ENCODE results near the gene IBTK.
A peak's percentile ranks its signal among the peaks of the same experiment; 100 is the strongest.
"Not testable (repeated sequence)": the region's sequence is repeated elsewhere in the genome, so short reads cannot be mapped to it uniquely, and the experiment has no call there.

Gene IBTK, protein sequence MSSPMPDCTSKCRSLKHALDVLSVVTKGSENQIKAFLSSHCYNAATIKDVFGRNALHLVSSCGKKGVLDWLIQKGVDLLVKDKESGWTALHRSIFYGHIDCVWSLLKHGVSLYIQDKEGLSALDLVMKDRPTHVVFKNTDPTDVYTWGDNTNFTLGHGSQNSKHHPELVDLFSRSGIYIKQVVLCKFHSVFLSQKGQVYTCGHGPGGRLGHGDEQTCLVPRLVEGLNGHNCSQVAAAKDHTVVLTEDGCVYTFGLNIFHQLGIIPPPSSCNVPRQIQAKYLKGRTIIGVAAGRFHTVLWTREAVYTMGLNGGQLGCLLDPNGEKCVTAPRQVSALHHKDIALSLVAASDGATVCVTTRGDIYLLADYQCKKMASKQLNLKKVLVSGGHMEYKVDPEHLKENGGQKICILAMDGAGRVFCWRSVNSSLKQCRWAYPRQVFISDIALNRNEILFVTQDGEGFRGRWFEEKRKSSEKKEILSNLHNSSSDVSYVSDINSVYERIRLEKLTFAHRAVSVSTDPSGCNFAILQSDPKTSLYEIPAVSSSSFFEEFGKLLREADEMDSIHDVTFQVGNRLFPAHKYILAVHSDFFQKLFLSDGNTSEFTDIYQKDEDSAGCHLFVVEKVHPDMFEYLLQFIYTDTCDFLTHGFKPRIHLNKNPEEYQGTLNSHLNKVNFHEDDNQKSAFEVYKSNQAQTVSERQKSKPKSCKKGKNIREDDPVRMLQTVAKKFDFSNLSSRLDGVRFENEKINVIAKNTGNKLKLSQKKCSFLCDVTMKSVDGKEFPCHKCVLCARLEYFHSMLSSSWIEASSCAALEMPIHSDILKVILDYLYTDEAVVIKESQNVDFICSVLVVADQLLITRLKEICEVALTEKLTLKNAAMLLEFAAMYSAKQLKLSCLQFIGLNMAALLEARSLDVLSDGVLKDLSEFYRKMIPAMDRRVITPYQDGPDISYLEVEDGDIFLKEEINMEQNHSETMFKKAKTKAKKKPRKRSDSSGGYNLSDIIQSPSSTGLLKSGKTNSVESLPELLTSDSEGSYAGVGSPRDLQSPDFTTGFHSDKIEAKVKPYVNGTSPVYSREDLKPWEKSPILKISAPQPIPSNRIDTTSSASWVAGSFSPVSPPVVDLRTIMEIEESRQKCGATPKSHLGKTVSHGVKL (N-terminal part only)

DNA sequence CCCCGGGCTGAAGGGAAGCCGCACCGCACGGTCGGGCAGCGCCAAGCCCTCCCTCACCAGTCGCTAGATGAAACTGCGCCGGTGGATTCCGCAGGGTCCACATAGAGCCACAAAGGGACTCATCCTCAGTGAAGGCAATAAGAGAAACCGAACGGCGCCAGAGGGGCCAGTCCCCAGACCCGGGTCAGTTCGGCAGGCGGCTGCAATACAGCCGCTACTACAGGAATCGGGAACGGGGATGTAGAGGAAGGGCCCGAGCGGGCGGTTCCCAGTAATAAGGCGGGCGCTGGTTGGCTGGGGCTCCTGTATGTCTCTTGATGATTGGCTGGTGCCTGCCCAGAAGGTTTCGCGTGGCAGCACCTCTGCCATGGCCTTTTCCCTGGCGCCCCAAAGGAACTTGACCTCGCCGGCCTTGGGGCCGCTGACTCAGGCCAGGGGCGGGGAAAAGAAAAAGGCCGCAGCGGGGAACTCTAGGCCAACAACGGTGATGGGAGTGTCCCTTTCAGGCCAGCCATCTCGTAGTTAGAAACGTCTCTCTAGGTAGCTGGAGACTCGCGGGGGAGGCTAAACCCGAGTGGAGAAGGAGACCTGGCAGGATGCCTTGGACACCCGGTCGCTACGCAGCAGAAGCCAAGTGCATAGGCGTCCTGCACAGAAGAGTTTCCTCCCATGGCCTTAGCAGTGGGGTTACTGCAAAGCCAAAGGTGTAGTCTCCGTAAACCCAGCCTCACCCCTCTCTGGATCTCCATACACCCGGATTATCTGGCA is at the start of gene IBTK:
TSS of gene IBTK (minus strand) at position 240 of the 768 bp plus-strand sequence. CDS start 7,258 bp downstream, outside the sequence.
- DNase-seq (ENCODE audit: low read depth in 2 of 2): peak; percentile 90 to 91

DNA sequence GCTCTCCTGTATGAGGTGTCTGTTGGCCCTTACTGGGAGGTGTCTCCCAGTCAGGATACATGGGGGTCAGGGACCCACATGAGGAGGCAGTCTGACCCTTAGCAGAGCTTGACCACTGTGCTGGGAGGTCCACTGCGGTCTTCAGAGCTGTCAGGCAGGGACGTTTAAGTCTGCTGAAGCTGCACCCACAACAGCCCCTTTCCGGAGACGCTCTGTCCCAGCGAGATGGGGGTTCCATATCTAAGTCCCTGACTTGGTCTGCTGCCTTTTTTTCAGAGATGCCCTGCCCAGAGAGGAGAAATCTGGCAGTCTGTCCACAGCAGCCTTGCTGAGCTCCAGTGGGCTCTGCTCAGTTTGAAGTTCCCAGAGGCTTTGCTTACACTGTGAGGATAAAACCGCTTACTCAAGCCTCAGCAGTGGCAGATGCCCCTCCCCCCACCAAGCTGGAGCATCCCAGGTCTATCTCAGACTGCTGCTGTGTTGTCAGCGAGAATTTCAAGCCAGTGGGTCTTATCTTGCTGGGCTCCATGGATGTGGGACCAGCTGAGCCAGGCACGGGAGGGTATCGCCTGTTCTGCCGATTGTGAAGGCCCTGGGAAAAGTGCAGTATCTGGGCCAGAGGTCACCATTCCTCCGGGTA is 36.3 kb upstream of the IBTK start:
- no peak for DNase-seq (ENCODE audit: low read depth in 2 of 2)

DNA sequence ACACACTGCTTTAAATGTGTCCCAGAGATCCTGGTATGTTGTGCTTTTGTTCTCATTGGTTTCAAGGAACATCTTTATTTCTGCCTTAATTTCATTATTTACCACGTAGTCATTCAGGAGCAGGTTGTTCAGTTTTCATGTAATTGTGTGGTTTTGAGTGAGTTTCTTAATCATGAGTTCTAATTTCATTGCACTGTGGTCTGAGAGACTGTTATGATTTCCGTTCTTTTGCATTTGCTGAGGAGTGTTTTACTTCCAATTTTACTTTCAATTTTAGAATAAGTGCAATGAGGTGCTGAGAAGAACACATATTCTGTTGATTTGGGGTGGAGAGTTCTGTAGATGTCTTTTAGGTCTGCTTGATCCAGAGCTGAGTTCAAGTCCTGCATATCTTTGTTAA is 34.0 kb upstream of the IBTK start:
- DNase-seq (ENCODE audit: low read depth in 2 of 2): not testable (repeated sequence)

DNA sequence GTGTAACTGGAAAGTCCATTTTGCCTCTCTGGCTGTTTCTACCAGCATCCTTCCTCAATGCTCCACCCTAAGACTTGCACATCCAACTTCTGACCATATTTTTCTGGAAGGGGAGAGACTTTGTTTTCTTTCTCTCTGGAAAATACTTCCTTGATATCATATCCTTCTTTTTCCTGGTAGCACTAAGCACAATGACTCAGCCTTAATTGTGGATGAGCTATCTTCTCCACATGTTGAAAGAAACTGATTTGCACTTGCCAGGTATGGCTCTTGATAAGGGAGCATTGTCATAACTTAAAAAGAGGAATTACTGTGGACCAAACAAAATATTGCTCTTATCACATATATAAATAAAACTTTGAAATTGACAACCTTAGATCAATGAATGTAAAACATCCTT is 30.1 kb upstream of the IBTK start:
- DNase-seq (ENCODE audit: low read depth in 2 of 2): no peak

DNA sequence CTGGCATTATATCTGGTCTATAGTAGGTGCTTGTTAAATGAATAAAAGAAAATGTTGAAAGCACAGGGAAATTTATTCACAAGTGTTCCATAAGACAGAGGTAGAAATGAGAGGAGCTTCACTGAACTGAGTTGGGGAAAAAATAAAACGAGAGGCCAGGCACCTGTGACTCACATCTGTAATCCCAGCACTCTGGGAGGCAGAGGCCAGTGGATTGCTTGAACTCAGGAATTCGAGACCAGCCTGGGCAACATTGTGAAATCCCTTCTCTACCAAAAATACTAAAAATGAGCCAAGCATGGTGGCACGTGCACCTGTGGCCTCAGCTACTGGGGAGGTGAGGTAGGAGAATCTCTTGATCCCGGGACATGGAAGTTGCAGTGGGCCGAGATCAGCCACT is 28.1 kb upstream of the IBTK start:
- DNase-seq (ENCODE audit: low read depth in 2 of 2): no peak

DNA sequence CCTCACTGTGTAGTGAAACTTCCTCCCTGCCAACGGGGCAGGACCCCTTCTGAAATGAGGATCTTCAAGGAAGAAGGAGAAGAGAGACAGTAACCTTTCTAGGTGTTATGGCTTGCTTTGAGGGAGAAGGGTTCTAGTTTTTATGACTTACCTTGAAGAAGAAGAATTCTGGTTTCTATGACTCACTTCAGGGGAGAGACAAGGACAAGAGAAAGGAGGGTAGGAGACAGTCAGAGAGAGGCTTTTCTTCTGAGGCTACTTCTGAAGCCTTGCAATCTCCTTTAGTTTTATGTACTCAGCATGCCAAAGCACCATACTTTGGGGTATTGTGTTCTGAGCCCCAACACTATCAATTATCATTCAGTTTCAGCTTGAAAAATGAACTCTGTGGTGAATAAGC is 25.8 kb upstream of the IBTK start:
- no peak for DNase-seq (ENCODE audit: low read depth in 2 of 2)

DNA sequence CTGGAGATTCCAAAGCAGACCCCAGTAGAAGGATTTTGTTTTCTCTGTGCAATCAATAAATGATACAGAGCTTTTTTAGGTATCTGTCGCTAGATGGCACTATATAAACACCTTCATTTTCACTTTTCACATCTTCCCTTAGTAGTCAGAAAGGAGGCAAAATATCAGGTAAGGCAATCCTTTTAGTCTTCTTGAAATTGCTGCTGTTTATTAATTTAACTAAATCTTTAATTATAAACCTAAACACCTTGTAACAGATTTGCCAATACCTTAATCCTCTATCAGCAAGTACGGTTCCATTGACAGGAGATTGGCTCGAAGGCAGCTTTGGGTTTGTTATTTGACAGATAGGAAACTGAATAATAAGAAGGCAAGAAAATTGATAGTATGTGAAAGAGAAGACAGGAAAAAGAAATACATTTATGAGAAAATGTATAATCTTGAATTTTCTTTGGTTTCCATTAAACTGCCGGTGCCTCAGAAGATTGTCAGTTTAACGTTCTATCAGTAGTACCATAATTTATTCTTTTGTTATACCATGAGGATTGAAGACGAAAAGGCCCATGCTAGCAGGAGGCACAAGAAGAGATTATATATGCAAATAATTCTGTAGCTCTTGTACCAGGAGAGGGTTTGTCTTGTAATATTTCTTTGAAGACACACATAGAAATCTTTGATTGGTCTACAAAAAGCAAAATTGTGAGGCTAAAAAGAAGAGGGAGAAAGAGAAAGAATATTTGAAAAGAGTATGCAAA is 23.5 kb upstream of the IBTK start:
- no peak for DNase-seq (ENCODE audit: low read depth in 2 of 2)

DNA sequence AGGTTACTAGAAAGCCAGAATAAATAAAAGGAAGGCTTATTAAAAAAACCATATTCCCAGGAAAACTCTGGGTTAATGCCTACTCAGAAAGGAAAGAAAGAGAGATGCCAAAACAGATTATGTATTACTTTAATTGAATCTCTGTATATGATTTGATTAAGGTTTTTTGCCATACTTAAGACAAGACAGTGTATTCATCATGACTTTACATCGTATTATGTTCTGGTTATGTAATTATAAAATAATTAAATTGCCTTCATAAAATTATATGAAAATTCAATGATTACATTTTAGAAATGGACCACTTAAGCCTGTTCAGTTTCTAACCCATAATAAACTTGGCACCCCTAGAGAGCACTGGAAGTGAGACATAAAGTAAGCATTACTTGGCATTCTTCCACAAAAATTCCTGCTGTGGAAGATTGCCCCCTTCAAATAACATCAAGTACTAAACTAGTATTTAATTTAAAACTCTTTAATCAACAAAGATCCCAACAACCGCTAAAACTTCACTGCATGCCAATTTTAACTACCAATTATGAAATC is 20.8 kb upstream of the IBTK start:
- DNase-seq (ENCODE audit: low read depth in 2 of 2): no peak

DNA sequence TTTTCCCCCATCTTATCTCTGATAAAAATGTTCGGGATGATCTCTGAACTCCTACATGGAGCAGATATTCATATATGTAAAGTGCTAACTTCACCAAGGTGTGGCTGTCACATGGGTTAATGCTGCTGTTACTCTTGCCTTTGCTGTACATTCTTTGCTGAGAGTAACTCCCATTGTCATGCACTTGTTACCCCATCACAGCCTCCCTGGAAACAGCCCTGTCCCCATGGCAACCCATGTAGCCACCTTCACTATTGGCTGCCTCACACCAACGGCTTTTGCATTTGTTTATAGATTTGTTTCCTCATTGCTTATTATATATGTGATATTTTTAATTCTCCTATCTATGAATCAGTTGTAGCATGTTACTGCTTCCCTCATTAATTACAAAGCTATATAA is 17.3 kb upstream of the IBTK start:
- no peak for DNase-seq (ENCODE audit: low read depth in 2 of 2)

DNA sequence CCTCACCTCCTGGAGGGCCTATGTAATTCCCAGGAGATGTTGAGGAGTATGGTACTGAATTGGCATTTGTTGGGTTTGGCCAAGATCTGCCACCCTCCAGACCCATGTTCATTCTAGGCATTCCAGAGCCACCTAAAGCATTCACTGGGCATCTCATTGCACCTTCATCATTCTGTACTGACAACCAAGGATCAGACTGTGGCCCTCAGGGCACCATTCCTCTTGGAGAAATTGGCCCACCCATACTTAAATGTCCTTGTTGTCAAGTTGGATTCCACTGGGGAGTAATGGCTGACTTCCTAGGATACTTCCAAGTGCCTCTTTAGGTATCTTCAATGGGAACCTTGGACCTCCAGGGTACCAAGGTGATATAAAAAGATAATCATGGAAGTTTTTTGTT is 16.8 kb upstream of the IBTK start:
- no peak for DNase-seq (ENCODE audit: low read depth in 2 of 2)

DNA sequence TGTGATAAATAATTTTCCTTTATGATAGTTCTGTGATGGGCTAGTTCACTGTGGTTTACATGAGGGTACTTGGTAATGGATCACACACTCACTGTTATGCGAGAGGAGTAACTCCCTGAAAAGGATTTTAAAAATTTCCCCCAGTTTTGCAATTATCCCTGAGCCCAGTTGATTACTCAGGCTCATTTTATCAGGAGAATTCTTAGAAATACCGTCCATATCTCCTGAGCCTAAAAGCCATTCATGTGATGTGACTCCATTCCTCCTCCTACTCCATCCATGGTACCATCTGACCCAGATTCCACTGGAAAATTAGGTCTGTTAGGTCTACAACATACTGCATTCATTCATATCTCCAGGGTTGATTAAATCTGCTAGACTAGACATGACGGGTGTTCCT is 16.4 kb upstream of the IBTK start:
- no peak for DNase-seq (ENCODE audit: low read depth in 2 of 2)

DNA sequence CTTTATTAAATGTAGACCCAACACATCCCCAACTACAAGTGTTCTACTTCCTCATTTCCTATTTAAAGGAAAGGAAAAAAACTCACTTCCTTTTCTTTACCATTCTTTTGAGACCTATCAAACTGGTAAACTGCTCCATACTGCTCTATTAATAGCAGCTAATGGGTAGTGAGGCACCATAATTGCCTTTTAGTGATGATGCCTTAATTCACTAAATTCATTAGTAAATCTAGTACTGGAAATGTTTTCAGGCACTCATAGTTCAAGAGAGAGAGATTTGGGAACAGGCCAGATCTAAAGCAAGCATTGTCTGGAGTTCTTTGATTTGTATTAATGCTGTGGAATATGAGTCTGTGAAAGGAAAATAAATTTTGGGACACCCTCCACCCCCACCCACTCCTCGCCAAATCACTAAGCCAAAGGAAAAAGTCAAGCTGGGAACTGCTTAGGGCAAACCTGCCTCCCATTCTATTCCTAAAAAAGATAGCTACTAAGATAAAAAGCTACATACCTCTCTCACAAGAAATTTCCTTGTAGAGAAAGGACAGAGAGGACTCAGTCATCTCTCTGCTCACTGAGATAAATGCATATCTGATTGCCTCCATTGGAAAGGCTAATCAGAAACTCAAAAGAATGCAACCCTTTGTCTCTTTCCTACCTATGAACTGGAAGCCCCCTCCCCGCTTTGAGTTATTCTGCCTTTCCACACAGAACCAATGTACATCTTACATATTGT is 13.6 kb upstream of the IBTK start:
- no peak for DNase-seq (ENCODE audit: low read depth in 2 of 2)

DNA sequence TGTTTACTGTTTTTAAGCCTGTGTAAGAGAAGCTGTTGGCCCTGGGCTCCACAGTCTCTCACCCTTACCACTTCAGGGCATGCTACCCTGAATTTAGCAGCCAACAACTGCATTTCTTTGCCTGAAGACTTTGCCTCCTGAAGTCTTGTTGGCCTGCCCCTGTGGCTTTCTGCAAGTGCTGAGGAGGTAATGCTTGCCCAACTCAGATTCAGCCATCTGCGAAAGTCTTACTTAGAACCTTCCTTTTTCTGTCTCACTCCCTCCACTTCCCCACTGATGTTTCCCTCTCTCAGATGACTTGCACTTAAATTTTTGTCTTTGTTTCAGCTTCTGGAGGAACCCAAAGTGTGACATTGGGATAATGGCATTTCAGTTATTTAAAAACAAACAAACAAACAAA is 11.8 kb upstream of the IBTK start:
- no peak for DNase-seq (ENCODE audit: low read depth in 2 of 2)

DNA sequence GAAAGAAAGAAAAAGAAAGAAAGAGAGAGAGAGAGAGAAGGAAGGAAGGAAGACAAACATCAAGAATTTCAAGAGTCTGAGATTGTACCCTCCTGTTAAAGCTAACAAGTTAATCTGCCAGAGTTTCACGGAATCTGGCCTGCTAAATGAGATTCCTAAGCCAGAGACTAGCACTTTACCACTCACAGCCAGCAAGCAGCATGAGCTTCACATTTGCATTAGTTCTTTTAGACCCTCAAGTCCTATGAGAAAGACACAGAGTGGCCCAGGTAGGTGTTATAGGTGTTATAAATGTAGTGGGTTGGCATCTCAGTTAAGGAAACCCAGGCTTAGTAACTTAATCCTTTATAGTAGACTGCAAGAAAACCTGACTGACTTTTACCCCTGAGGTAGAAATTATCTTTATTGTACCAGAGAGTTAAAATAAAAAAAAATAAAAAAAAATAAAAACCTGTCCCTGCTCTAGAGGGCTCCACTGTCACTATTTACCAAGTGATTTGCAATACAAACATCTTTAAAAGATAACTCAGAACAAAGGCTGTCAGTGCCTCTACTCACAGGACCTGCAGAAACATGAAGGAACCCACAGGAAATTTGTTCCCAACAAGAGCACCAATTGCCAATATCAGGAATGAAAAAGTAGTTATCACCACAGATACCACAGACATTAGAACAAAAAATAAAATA is 9.7 kb upstream of the IBTK start:
- DNase-seq (ENCODE audit: low read depth in 2 of 2): no peak

DNA sequence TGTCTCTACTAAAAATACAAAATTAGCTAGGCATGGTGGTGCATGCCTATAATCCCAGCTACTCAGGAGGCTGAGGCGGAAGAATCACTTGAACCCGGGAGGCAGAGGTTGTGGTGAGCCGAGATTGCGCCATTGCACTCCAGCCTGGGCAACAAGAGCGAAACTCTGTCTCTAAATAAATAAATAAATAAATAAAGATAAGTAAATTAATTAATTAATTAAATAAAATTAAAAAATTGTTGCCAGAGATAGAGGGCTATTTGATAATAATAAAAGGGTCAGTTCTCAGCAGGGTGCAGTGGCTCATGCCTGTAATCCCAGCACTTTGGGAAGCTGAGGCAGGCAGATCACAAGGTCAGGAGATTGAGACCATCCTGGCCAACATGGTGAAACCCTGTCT is 7.2 kb upstream of the IBTK start:
- not testable (repeated sequence) for DNase-seq (ENCODE audit: low read depth in 2 of 2)

DNA sequence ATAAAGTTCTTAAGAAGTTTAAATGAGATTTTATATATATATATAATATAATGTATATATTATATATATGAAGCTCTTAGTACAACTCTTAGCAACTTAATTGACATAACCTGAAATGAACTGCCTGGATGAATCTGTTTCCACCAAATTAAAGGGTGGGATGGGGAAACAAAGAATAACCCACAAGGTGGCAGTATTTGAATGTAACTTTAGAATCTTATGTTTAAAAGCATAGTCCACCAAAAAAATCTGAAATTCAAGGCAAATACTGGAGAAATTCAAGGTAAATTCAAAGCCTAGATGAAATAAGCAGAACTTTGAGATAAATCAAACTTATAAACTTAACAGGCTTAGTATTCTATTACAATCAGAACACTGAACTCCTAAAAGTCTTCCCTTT is 4.4 kb upstream of the IBTK start:
- DNase-seq (ENCODE audit: low read depth in 2 of 2): no peak

DNA sequence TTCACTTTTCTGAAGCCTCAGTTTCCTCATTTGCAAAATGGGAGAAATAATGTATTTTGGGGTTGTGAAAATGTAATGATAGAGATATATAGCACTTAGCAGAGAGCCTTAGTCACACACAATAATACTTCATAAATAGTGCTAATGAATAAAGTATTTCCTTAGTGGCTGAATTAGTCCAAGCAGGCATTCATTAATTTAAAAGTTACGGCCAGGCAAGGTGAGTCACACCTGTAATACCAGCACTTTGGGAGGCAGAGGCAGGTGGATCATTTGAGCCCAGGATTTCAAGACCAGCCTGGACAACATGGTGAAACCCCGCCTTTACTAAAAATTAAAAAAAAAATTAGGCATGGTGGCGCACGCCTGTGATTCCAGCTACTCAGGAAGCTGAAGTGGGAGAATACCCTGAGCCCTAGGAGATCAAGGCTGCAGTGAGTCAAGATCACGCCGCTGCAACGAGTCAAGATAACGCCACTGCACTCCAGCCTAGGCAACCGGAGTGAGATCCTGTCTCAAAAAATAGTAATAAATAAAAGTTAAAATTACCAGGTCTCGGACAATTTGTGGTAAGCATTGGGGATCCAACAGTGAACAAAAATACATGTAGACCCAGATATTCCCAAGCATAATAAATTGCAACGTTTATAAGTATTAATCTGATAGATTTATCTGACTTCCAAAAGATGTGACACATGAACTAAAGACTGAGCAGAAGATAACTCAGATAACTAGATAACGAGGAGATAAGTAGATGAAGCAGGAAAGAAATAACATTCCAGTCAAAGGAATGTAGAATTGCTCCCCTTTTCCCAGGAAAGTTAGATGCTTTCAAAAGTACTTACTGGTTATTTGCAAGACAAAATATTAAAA is 2.1 kb upstream of the IBTK start:
- DNase-seq (ENCODE audit: low read depth in 2 of 2): no peak

DNA sequence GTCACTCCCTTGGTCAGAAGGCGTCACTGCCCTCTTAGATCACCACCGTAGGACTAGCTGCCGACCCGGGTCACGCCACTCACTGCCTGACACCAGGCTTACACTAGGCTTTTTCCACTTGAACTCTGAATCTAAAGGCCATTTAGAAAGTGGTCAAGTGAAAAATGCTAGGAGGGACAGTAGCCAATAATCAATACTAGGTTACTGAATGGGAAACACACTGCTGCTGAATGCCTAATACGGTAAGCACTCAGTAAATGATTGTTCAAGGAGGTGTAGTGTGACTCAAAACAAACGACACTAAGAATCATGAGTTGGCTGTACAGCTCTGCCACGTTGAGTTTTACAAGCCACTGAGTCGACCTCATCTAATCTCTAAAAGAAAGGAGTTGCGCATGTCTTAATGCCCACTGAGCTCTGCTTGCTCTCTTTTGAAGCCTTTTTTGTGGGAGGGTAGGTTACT is 760 bp upstream of the IBTK start:
- DNase-seq (ENCODE audit: low read depth in 2 of 2): no peak
